H1 (cell line): ENCODE measurements around the gene ING1. TPM values are rescaled to one million over a fixed set of nuclear protein-coding genes. Genes with fewer than 3 reads are reported as not detected.
"Not testable (repeated sequence)": the region's sequence is repeated elsewhere in the genome, so short reads cannot be mapped to it uniquely, and the experiment has no call there.

Experiments used
- CTCF ChIA-PET: fragments of 300-600 bp; sonication (Branson Sonifier 250); formaldehyde crosslinking; loops from one replicate; lab custom pipeline; 2021; ENCODE audit not compliant: partially characterized antibody; lab: Charles Lee
- POLR2A ChIA-PET: fragments of 300-600 bp; sonication (Branson Sonifier 250); formaldehyde crosslinking; loops from one replicate; lab custom pipeline; 2021; ENCODE audit warnings: inconsistent platforms; ENCODE audit not compliant: partially characterized antibody; lab: Charles Lee
- DNase-seq, 2 experiments: peaks; one replicate each; pipeline versions ENCODE4 v3.0.0 to v3.0.0-alpha.2; 2010 to 2022; ENCODE audit warnings: low spot score in 2 of 2, low read depth in 1 of 2, mixed read lengths in 1 of 2
- FAIRE-seq: peaks from 2 replicates; lab custom pipeline; 2011; peaks lifted over from hg19 to GRCh38; lab: Jason Lieb, UNC
- H2AFZ ChIP-seq: 2 replicates; pipeline ENCODE4 v1.8.1; 2012; ENCODE audit warnings: low read length, inconsistent platforms
- H2AK5ac ChIP-seq: 2 replicates; pipeline ENCODE4 v1.6.1; 2013; ENCODE audit warnings: low read depth, low read length
- H2BK120ac ChIP-seq: replicated peaks from 2 replicates; pipeline ENCODE3; 2013; ENCODE audit warnings: low read depth, low read length, inconsistent platforms
- H2BK12ac ChIP-seq: 2 replicates; pipeline ENCODE4 v1.6.1; 2013; ENCODE audit warnings: low read depth, low read length
- H2BK15ac ChIP-seq: 2 replicates; pipeline ENCODE4 v1.6.1; 2013; ENCODE audit warnings: low read length
- H2BK20ac ChIP-seq: 2 replicates; pipeline ENCODE4 v1.6.1; 2013; ENCODE audit warnings: low read length
- H2BK5ac ChIP-seq: 2 replicates; pipeline ENCODE4 v1.6.1; 2013; ENCODE audit warnings: low read depth, low read length
- H3K14ac ChIP-seq: 2 replicates; pipeline ENCODE4 v1.6.1; 2013; ENCODE audit warnings: inconsistent platforms; ENCODE audit not compliant: insufficient read length
- H3K18ac ChIP-seq: 2 replicates; pipeline ENCODE4 v1.6.1; 2013; ENCODE audit warnings: low read length; ENCODE audit errors: extremely low read depth
- H3K23ac ChIP-seq: 2 replicates; pipeline ENCODE4 v1.6.1; 2013; ENCODE audit warnings: inconsistent platforms; ENCODE audit not compliant: insufficient read length
- H3K23me2 ChIP-seq: 2 replicates; pipeline ENCODE4 v1.6.1; 2013; ENCODE audit warnings: low read depth, low read length
- H3K27ac ChIP-seq: 2 replicates; pipeline ENCODE4 v1.6.1; 2011; ENCODE audit warnings: low read depth, low read length, inconsistent platforms
- H3K27me3 ChIP-seq, 4 experiments: replicated peaks in 1 of 4; 1 replicate in 1 of 4; 2 replicates in 3 of 4; pipeline versions ENCODE4 v1.6.1 to v1.8.1; 2011 to 2013; ENCODE audit warnings: low read length in 3 of 4, mild to moderate bottlenecking in 3 of 4, inconsistent platforms in 2 of 4, mixed read lengths in 2 of 4, moderate library complexity in 1 of 4; ENCODE audit not compliant: control insufficient read depth in 3 of 4, insufficient read depth in 3 of 4; ENCODE audit errors: extremely low read depth in 1 of 4
- H3K36me3 ChIP-seq, 4 experiments: 2 replicates each; pipeline versions ENCODE4 v1.6.1 to v1.8.1; 2011 to 2013; ENCODE audit warnings: mild to moderate bottlenecking in 4 of 4, low read length in 3 of 4, moderate library complexity in 2 of 4, control low read depth in 1 of 4, inconsistent platforms in 1 of 4; ENCODE audit not compliant: insufficient read depth in 4 of 4, control insufficient read depth in 2 of 4
- H3K4ac ChIP-seq: replicated peaks from 2 replicates; pipeline ENCODE3; 2013; ENCODE audit warnings: low read length, low read depth, mixed read lengths, inconsistent platforms; ENCODE audit not compliant: insufficient read length
- H3K4me1 ChIP-seq, 4 experiments: replicated peaks in 1 of 4; 1 replicate in 1 of 4; 2 replicates in 3 of 4; pipeline versions ENCODE4 v1.6.1 to v1.8.1; 2011 to 2013; ENCODE audit warnings: low read length in 3 of 4, inconsistent platforms in 2 of 4, mixed read lengths in 1 of 4; ENCODE audit not compliant: insufficient read depth in 4 of 4, control insufficient read depth in 3 of 4
- H3K4me2 ChIP-seq, 2 experiments: 2 replicates each; pipeline versions ENCODE4 v1.6.1 to v1.8.1; 2011 to 2013; ENCODE audit warnings: low read depth in 2 of 2, low read length in 2 of 2, control low read depth in 1 of 2, inconsistent platforms in 1 of 2, mild to moderate bottlenecking in 1 of 2; ENCODE audit not compliant: insufficient read depth in 1 of 2
- H3K4me3 ChIP-seq, 4 experiments: fragments of 200-600, 300-600 bp in 1 of 4; sonication (generic), shearing (Covaris generic), sonication (Bioruptor Twin) in 1 of 4; 2 replicates each; pipeline versions ENCODE4 v1.5.1 to v1.8.1; 2011 to 2016; ENCODE audit warnings: low read length in 4 of 4, low read depth in 3 of 4, control low read depth in 2 of 4, inconsistent platforms in 2 of 4, mild to moderate bottlenecking in 2 of 4, mixed read lengths in 1 of 4, moderate library complexity in 1 of 4; ENCODE audit not compliant: insufficient read depth in 2 of 4; ENCODE audit errors: extremely low read depth in 1 of 4
- H3K56ac ChIP-seq: replicated peaks from 2 replicates; pipeline ENCODE3; 2013; ENCODE audit warnings: low read depth, mild to moderate bottlenecking, mixed read lengths, low read length, inconsistent platforms; ENCODE audit not compliant: insufficient read length
- H3K79me1 ChIP-seq: 2 replicates; pipeline ENCODE4 v1.6.1; 2013; ENCODE audit warnings: low read depth, low read length, control low read depth
- H3K79me2 ChIP-seq, 2 experiments: 2 replicates each; pipeline versions ENCODE4 v1.6.1 to v1.8.1; 2012 to 2013; ENCODE audit warnings: low read length in 2 of 2, mild to moderate bottlenecking in 2 of 2, inconsistent platforms in 1 of 2; ENCODE audit not compliant: insufficient read depth in 2 of 2, control insufficient read depth in 1 of 2
- H3K9ac ChIP-seq, 4 experiments: replicated peaks in 1 of 4; 1 replicate in 1 of 4; 2 replicates in 3 of 4; pipeline versions ENCODE4 v1.6.1 to v1.8.1; 2011 to 2013; ENCODE audit warnings: low read depth in 3 of 4, low read length in 3 of 4, control low read depth in 2 of 4, mild to moderate bottlenecking in 2 of 4, moderate library complexity in 2 of 4, inconsistent platforms in 1 of 4; ENCODE audit errors: extremely low read depth in 1 of 4
- H3K9me3 ChIP-seq, 2 experiments: 2 replicates each; pipeline versions ENCODE4 v1.6.1 to v1.8.1; 2012 to 2013; ENCODE audit warnings: mild to moderate bottlenecking in 2 of 2, moderate library complexity in 2 of 2, control low read depth in 1 of 2, inconsistent platforms in 1 of 2, low read depth in 1 of 2, low read length in 1 of 2, mixed read lengths in 1 of 2; ENCODE audit not compliant: insufficient read depth in 2 of 2
- H4K20me1 ChIP-seq, 2 experiments: replicated peaks in 1 of 2; 2 replicates each; pipeline versions ENCODE3 to v1.8.1; 2011 to 2013; ENCODE audit warnings: inconsistent platforms in 2 of 2, low read length in 2 of 2, mild to moderate bottlenecking in 1 of 2; ENCODE audit not compliant: insufficient read depth in 2 of 2, control insufficient read depth in 1 of 2
- H4K5ac ChIP-seq: 2 replicates; pipeline ENCODE4 v1.6.1; 2013; ENCODE audit warnings: low read length, low read depth, mixed read lengths, inconsistent platforms; ENCODE audit not compliant: insufficient read length
- H4K8ac ChIP-seq: 2 replicates; pipeline ENCODE4 v1.8.0; 2013; ENCODE audit warnings: mild to moderate bottlenecking, moderate library complexity, low read length, inconsistent platforms; ENCODE audit not compliant: insufficient read depth; ENCODE audit errors: extremely low read depth
- H4K91ac ChIP-seq: replicated peaks from 2 replicates; pipeline ENCODE3; 2013; ENCODE audit warnings: low read length, mixed read lengths, inconsistent platforms; ENCODE audit not compliant: insufficient read length
- WGBS, 2 experiments: shearing (Covaris generic) in 1 of 2; methylation state at CpG; one replicate each; pipeline versions ENCODE4 v1.1.6 to v1.1.7; 2013 to 2015; ENCODE audit warnings: low lambda C conversion rate in 2 of 2, mixed read lengths in 2 of 2, inconsistent platforms in 1 of 2, low coverage in 1 of 2, missing lambda C conversion rate in 1 of 2; ENCODE audit not compliant: insufficient replicate concordance in 2 of 2, insufficient coverage in 1 of 2, insufficient read length in 1 of 2; ENCODE audit errors: extremely low coverage in 1 of 2, missing lambda C conversion rate in 1 of 2; 5-methylcytosine and 5-hydroxymethylcytosine counted together
- polyA plus RNA-seq, 7 experiments: library from polyadenylated mRNA; depleted of rRNA in 3 of 7; stranded (reverse) in 5 of 7; unstranded in 2 of 7; fragments of >200 nt in 5 of 7; fragments of 200-250 nt in 2 of 7; gene quantifications; 1 replicate in 5 of 7; 2 replicates in 1 of 7; 4 replicates in 1 of 7; pipeline versions ENCODE4 v1.2.1 to v1.2.3, GENCODE V29; 2011 to 2013; ENCODE audit warnings: missing spikeins in 2 of 7, mixed read lengths in 2 of 7
- total RNA-seq: library from RNA; stranded (reverse); fragmentation: NEBNext Ultra II Directional; extraction: Animal tissue kit (Norgen Biotek cat#: 25700); gene quantifications from 2 replicates; pipeline ENCODE4 v1.2.1, GENCODE V29; 2021

Gene ING1
- total and polyA plus RNA-seq, 2 of the 8 experiments (the other 6 are each of a cell fraction or from before 2014, with no cell fraction given) = 22.3 to 26.6 TPM

GRCh38 chr13:110695774-110696173 is 17.7 kb upstream of the ING1 start:
- H3K4me1 ChIP-seq, POLR2A ChIA-PET: not testable (repeated sequence)

More at GRCh38 chr13:110695774-110696173, 17.7 kb upstream of the ING1 start:
- H4K91ac ChIP-seq, H3K56ac ChIP-seq, CTCF ChIA-PET, H4K8ac ChIP-seq, H3K4ac ChIP-seq, H3K27ac ChIP-seq, H3K27me3 ChIP-seq, H2AFZ ChIP-seq, H2BK5ac ChIP-seq, H2BK120ac ChIP-seq, H2BK20ac ChIP-seq, H3K9me3 ChIP-seq, H4K5ac ChIP-seq, H4K20me1 ChIP-seq, DNase-seq, FAIRE-seq, H3K4me2 ChIP-seq, H3K79me2 ChIP-seq, H2AK5ac ChIP-seq, H2BK15ac ChIP-seq, H2BK12ac ChIP-seq, H3K9ac ChIP-seq, H3K23me2 ChIP-seq, H3K18ac ChIP-seq, H3K23ac ChIP-seq, H3K14ac ChIP-seq, H3K79me1 ChIP-seq, H3K4me3 ChIP-seq: not testable (repeated sequence)
- 95% methylated on average over 7 of the region's 7 CpGs; no CpG with 5 or more reads in 1 of the 2 experiments for WGBS, 2 experiments
- peaks cover 4 to 28% (median 21%) of the 10 kb centered on the region in 4 experiments; a peak in 6 of 8 replicates for H3K36me3 ChIP-seq
